Lower leg skin (tissue), 4 donors: ENCODE results near the gene CRAMP1. TPM values are rescaled to one million over a fixed set of nuclear protein-coding genes. Genes with fewer than 3 reads are reported as not detected.
A peak's percentile ranks its signal among the peaks of the same experiment; 100 is the strongest.
"Not testable (repeated sequence)": the region's sequence is repeated elsewhere in the genome, so short reads cannot be mapped to it uniquely, and the experiment has no call there.

Experiments
- DNase-seq, 2 donors: peaks; one replicate each; pipeline ENCODE4 v3.0.0-alpha.2; 2019; ENCODE audit warnings: low spot score in 2 of 2
- H3K4me3 ChIP-seq: fragments of 200-600 bp; sonication (generic); 2 replicates; pipeline ENCODE4 v1.5.1; 2017; ENCODE audit warnings: mild to moderate bottlenecking, low read depth; ENCODE audit not compliant: poor library complexity, severe bottlenecking
- CTCF ChIP-seq, 3 donors: fragments of 450-650 bp; IDR thresholded peaks; one replicate each; pipeline ENCODE4 v1.5.1; 2016; ENCODE audit warnings: antibody characterized with exemption in 3 of 3, mild to moderate bottlenecking in 3 of 3, moderate library complexity in 2 of 3
- POLR2A ChIP-seq, 2 donors: fragments of 450-650 bp; IDR thresholded peaks; one replicate each; pipeline ENCODE4 v1.6.1; 2016 to 2017; ENCODE audit warnings: antibody characterized with exemption in 2 of 2, mild to moderate bottlenecking in 1 of 2, moderate library complexity in 1 of 2
- WGBS, 2 donors: methylation state at CpG; one replicate each; pipeline ENCODE4 v1.1.5; 2018; 5-methylcytosine and 5-hydroxymethylcytosine counted together
- intact Hi-C: fragments of 100-400 bp; cut with DNase I; formaldehyde crosslinking; loops from one replicate; pipeline ENCODE4 v1.15.0; 2023; ENCODE audit warnings: low total_unique reads
- total RNA-seq, 4 donors: library from RNA; depleted of rRNA; stranded (reverse); fragments of >200 nt; gene quantifications; one replicate each; pipeline ENCODE4 v1.1.0, GENCODE V29; 2016

The CRAMP1 gene
- total RNA-seq, 4 donors from 2014 or later: 14.2 to 29.6 (median 19.3) TPM

DNA sequence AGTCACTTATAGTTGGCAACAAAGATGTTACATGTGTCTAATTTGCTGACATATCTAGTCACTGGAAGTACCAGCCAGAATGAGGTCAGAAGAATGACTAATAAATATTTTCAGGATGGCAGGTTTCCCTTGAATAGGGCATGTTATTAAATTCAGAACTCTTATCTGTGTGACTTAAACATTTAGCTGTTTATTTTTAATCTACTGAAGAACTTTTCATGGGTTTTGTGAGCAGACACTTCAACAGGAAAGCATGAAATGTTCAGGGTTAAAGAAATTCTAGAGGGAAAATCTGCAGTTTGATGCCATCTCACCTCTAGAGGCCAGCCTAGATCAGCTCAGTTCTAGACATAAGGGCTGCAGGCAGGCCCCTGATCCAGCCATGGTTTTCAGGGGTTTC is 79.1 kb downstream of the CRAMP1 start:
- DNase-seq: no peak
- H3K4me3 ChIP-seq: no peak overlapping the region
- TF ChIP-seq CTCF (IDR thresholded peaks at IDR 0.05): no peak
- no peak for TF ChIP-seq POLR2A (IDR thresholded peaks at IDR 0.05)
- intact Hi-C loops: no loop called here

GRCh38 chr16:1691956-1692355 is 79.8 kb downstream of the CRAMP1 start:
- H3K4me3 ChIP-seq: no peak overlapping the region
- intact Hi-C loops: no loop called here
- WGBS, 2 donors: 82 to 84% methylated on average over 21 of the region's 21 CpGs

DNA sequence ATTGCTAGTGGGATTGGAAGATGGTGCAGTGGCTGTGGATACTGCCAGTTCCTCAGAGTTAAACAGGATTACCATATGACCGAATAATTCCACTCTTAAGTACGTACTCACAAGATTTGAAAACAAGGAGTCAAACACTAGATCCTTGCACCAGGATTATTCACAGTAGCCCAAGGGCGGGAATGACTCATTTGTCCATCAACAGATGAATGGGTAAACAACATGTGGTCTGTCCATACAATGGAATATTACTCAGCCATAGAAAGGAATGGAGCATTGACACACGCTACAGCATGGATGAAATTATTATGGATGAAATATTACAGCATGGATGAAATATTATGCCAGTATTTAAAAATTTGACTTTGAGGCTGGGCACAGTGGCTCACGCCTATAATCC is 84.7 kb downstream of the CRAMP1 start:
- no peak overlapping the region for H3K4me3 ChIP-seq
- intact Hi-C loops: no loop called here
- WGBS, 2 donors: 89 to 91% methylated on average over 5 of the region's 5 CpGs
- no peak for DNase-seq
- no peak for TF ChIP-seq CTCF (IDR thresholded peaks at IDR 0.05)
- no peak for TF ChIP-seq POLR2A (IDR thresholded peaks at IDR 0.05)

More at GRCh38 chr16:1691956-1692355, 79.8 kb downstream of the CRAMP1 start:
- DNase-seq: no peak
- no peak for TF ChIP-seq CTCF (IDR thresholded peaks at IDR 0.05)
- no peak for TF ChIP-seq POLR2A (IDR thresholded peaks at IDR 0.05)

- no peak for DNase-seq
- H3K4me3 ChIP-seq: no peak overlapping the region
- intact Hi-C loops: no loop called here
- TF ChIP-seq POLR2A (IDR thresholded peaks at IDR 0.05) (no peak), CTCF (IDR thresholded peaks at IDR 0.05) (no peak)
- WGBS, 2 donors: 85 to 91% methylated on average over 10 of the region's 10 CpGs
Measured at GRCh38 chr16:1698680-1699079, 86.5 kb downstream of the CRAMP1 start.

DNA sequence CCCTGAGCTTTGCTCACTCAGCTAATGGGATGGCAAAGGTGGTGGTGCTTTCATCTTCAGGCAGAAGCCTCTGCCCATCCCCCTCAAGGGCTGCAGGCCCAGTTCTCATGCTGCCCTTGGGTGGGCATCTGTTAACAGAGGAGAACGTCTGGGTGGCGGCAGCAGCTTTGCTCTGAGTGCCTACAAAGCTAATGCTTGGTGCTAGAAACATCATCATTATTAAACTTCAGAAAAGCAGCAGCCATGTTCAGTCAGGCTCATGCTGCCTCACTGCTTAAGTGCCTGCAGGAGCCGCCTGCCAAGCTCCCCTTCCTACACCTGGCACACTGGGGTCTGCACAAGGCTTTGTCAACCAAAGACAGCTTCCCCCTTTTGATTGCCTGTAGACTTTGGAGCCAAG is 88.1 kb downstream of the CRAMP1 start:
- no peak for DNase-seq
- no peak overlapping the region for H3K4me3 ChIP-seq
- 89 to 93% methylated on average over 3 of the region's 3 CpGs for WGBS, 2 donors
- TF ChIP-seq CTCF (IDR thresholded peaks at IDR 0.05) (no peak), POLR2A (IDR thresholded peaks at IDR 0.05) (no peak)
- intact Hi-C loops: no loop called here

- DNase-seq: no peak
- no peak overlapping the region for H3K4me3 ChIP-seq
- intact Hi-C loops: no loop called here
- TF ChIP-seq POLR2A (IDR thresholded peaks at IDR 0.05): no peak
- TF ChIP-seq CTCF (IDR thresholded peaks at IDR 0.05): no peak
- 55 to 62% methylated on average over 6 of the region's 6 CpGs for WGBS, 2 donors
Measured at GRCh38 chr16:1701216-1701878, 89.2 kb downstream of the CRAMP1 start.

DNA sequence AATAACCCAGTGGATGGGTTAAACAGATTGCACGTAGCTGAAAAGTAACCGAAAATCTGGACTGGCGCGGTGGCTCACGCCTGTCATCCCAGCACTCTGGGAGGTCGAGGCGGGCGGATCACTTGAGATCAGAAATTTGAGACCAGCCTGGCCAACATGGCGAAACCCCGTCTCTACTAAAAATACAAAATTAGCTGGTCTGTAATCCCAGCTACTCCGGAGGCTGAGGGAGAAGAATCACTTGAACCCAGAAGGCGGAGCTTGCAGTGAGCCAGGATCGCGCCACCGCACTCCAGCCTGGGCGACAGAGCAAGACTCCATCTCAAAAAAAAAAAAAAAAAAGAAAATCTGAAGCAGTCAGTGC is 93.1 kb downstream of the CRAMP1 start:
- 0 to 1% methylated on average over 10 to 16 of the region's 16 CpGs for WGBS, 2 donors
- DNase-seq, intact Hi-C loops: not testable (repeated sequence)
- H3K4me3 ChIP-seq: peak overlapping the region; percentile 64
